GM12878 (cell line): ENCODE results near the gene NUP54. TPM values are rescaled to one million over a fixed set of nuclear protein-coding genes. Genes with fewer than 3 reads are reported as not detected.

ENCODE experiments used
- ATAC-seq: fragments of 200-7000 bp; cut with Tn5 transposase; 3 replicates; pipeline ENCODE4 v1.9.1; 2020; ENCODE audit warnings: mild to moderate bottlenecking, moderate library complexity
- BruUV-seq: library from RNA; stranded (reverse); fragments of 400-500 nt; replicated peaks from 2 replicates; lab custom pipeline; 2021; lab: Mats Ljungman, UMichigan
- CTCF ChIA-PET: fragments of 300-600 bp; sonication (Branson Sonifier 250); formaldehyde crosslinking; extraction: SDS; loops from one replicate; lab custom pipeline; 2021; ENCODE audit warnings: inconsistent platforms; lab: Yijun Ruan, JAX
- POLR2A ChIA-PET: fragments of 350-600 bp; formaldehyde crosslinking; extraction: SDS; loops from one replicate; lab custom pipeline; 2021; ENCODE audit warnings: inconsistent platforms; lab: Charles Lee
- RAD21 ChIA-PET: fragments of 300-600 bp; sonication (Branson Sonifier 250); formaldehyde crosslinking; loops from one replicate; lab custom pipeline; 2023; ENCODE audit warnings: antibody characterized with exemption; ENCODE audit not compliant: unreplicated experiment; lab: Charles Lee
- SMC1A ChIA-PET: fragments of 300-600 bp; sonication (Branson Sonifier 250); formaldehyde crosslinking; loops from one replicate; lab custom pipeline; 2023; ENCODE audit not compliant: unreplicated experiment, uncharacterized antibody; lab: Charles Lee
- DNase-seq: peaks from one replicate; pipeline ENCODE4 v3.0.0-alpha.2; 2011; ENCODE audit warnings: low read depth, low spot score
- FAIRE-seq: peaks from 3 replicates; lab custom pipeline; 2011; peaks lifted over from hg19 to GRCh38; lab: Jason Lieb, UNC
- H2AFZ ChIP-seq: 2 replicates; pipeline ENCODE4 v1.6.0; 2011; ENCODE audit warnings: low read depth, low read length, control low read depth; ENCODE audit not compliant: control insufficient read depth
- H3K27ac ChIP-seq: 2 replicates; pipeline ENCODE4 v1.5.1; 2011; ENCODE audit warnings: control low read depth; ENCODE audit not compliant: control insufficient read depth, insufficient read depth
- H3K27me3 ChIP-seq, 2 experiments: replicated peaks in 1 of 2; 2 replicates each; pipeline versions ENCODE4 v1.6.0 to v1.6.1; 2011; ENCODE audit warnings: low read length in 1 of 2; ENCODE audit not compliant: control insufficient read depth in 2 of 2, insufficient read depth in 2 of 2
- H3K36me3 ChIP-seq, 2 experiments: 2 replicates each; pipeline ENCODE4 v1.5.1; 2011; ENCODE audit warnings: low read length in 1 of 2; ENCODE audit not compliant: control insufficient read depth in 2 of 2, insufficient read depth in 2 of 2
- H3K4me1 ChIP-seq: 2 replicates; pipeline ENCODE4 v1.6.1; 2011; ENCODE audit warnings: mild to moderate bottlenecking, low read length, moderate library complexity, mixed read lengths; ENCODE audit not compliant: control insufficient read depth, insufficient read depth
- H3K4me2 ChIP-seq: 2 replicates; pipeline ENCODE4 v1.6.0; 2011; ENCODE audit warnings: control low read depth; ENCODE audit not compliant: control insufficient read depth, insufficient read depth
- H3K4me3 ChIP-seq: fragments of 200-600 bp; sonication (generic); 2 replicates; pipeline ENCODE4 v1.5.1; 2016
- H3K79me2 ChIP-seq: 2 replicates; pipeline ENCODE4 v1.6.0; 2011; ENCODE audit warnings: low read length; ENCODE audit not compliant: control insufficient read depth, insufficient read depth
- H3K9ac ChIP-seq: 2 replicates; pipeline ENCODE4 v1.8.0; 2011; ENCODE audit warnings: low read length, control low read depth, mixed read lengths; ENCODE audit not compliant: control insufficient read depth, insufficient read depth
- H3K9me3 ChIP-seq: replicated peaks from 3 replicates; pipeline ENCODE4 v1.5.1; 2011; ENCODE audit warnings: mild to moderate bottlenecking, low read length; ENCODE audit not compliant: control insufficient read depth, insufficient read depth
- H4K20me1 ChIP-seq: 2 replicates; pipeline ENCODE4 v1.6.0; 2011; ENCODE audit not compliant: control insufficient read depth, insufficient read depth
- NFYB ChIP-seq: IDR thresholded peaks from 2 replicates; pipeline ENCODE4 v1.6.1; 2011; ENCODE audit warnings: low read depth, mild to moderate bottlenecking, low read length, improper control_type of control experiment, moderate library complexity; ENCODE audit not compliant: insufficient read depth
- SREBF1 ChIP-seq: IDR thresholded peaks from 2 replicates; pipeline ENCODE4 v1.6.1; 2012; ENCODE audit warnings: mild to moderate bottlenecking, low read length
- ZBED1 ChIP-seq: IDR thresholded peaks from 2 replicates; pipeline ENCODE4 v1.6.1; 2016; ENCODE audit warnings: borderline replicate concordance
- ZNF384 ChIP-seq: IDR thresholded peaks from 2 replicates; pipeline ENCODE4 v1.6.1; 2012; ENCODE audit warnings: low read depth, mild to moderate bottlenecking, low read length, improper control_type of control experiment, borderline replicate concordance
- in situ Hi-C: fragments of 300-500 bp; cut with MboI; formaldehyde crosslinking; loops from 9 replicates; pipeline ENCODE4 v1.14.3; 2018; ENCODE audit warnings: mixed read lengths
- intact Hi-C: fragments of 100-400 bp; cut with micrococcal nuclease; formaldehyde crosslinking; loops from one replicate; pipeline ENCODE4 v1.14.2; 2022; ENCODE audit not compliant: unreplicated experiment
- polyA plus RNA-seq, 11 experiments: library from polyadenylated mRNA; depleted of rRNA in 4 of 11; unstranded in 6 of 11; stranded (reverse) in 5 of 11; fragments of >200 nt; fragmentation: Nextera tagmentation in 4 of 11; fragmentation: Illumina TruSeq in 1 of 11; extraction: Ambion mirVana in 4 of 11; extraction: Trizol in 1 of 11; gene quantifications; 1 replicate in 1 of 11; 2 replicates in 10 of 11; pipeline versions ENCODE4 v1.2.1 to v1.2.3, GENCODE V29; 2011 to 2016; ENCODE audit warnings: inconsistent platforms in 2 of 11, missing spikeins in 2 of 11, low read depth in 1 of 11
- total RNA-seq, 4 experiments: library from RNA; depleted of rRNA in 3 of 4; stranded (reverse); fragments of >200 nt in 3 of 4; fragmentation: Illumina TruSeq in 1 of 4; extraction: Trizol in 1 of 4; gene quantifications; 2 replicates each; pipeline versions ENCODE4 v1.2.1 to v1.2.3, GENCODE V29; 2013 to 2021
- TF ChIP-seq, protein P1 (sequence below): IDR thresholded peaks from 2 replicates; pipeline ENCODE4 v1.6.1; 2012; ENCODE audit warnings: mild to moderate bottlenecking, low read depth, low read length
- TF ChIP-seq, protein P2 (sequence below): fragments of 450-650 bp; formaldehyde crosslinking; IDR thresholded peaks from 2 replicates; pipeline ENCODE4 v1.4.0; 2022; ENCODE audit warnings: mild to moderate bottlenecking, moderate library complexity

The NUP54 gene
- total and polyA plus RNA-seq, 10 of the 15 experiments (the other 5 are each of a cell fraction or from before 2014, with no cell fraction given): 17.5 to 69.0 (median 42.3) TPM

DNA sequence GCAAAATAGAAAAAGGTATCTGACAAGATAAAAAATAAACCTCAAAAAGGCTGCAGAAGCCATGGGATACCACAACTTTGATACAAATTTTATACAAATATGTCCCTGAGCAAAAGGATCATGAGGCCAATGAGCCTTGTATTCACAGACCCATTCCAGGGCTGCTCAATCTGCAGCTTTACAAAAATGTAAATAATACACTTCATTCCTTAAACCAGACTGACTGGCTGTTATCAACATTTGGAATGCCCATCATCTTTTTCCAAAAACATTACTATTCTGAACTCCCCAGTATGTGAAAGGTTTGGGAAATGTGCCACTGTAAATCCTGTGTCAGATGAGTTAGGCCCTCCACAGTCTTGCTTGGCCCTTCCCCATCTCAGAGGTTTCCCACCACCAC lies 40.0 kb upstream of the NUP54 start:
- Histone ChIP-seq H3K4me2 (no peak overlapping the region), H2AFZ (no peak overlapping the region), H3K27me3 (no peaks in the 10 kb centered on the region), H3K9ac (no peak overlapping the region), H3K4me3 (no peak overlapping the region), H3K9me3 (peaks cover 6% of the 10 kb centered on the region; the same call in 2 of the 3 replicates), H3K36me3 (peaks cover 0 to 3% of the 10 kb centered on the region in 2 experiments; a peak in 2 of 4 replicates), H3K4me1 (no peaks in the 10 kb centered on the region), H3K79me2 (no peaks in the 10 kb centered on the region), H3K27ac (no peak overlapping the region), H4K20me1 (no peaks in the 10 kb centered on the region)
- TF ChIP-seq SREBF1 (no peak), ZNF384 (no peak), NFYB (no peak), ZBED1 (no peak)
- TF ChIP-seq, protein P1, sequence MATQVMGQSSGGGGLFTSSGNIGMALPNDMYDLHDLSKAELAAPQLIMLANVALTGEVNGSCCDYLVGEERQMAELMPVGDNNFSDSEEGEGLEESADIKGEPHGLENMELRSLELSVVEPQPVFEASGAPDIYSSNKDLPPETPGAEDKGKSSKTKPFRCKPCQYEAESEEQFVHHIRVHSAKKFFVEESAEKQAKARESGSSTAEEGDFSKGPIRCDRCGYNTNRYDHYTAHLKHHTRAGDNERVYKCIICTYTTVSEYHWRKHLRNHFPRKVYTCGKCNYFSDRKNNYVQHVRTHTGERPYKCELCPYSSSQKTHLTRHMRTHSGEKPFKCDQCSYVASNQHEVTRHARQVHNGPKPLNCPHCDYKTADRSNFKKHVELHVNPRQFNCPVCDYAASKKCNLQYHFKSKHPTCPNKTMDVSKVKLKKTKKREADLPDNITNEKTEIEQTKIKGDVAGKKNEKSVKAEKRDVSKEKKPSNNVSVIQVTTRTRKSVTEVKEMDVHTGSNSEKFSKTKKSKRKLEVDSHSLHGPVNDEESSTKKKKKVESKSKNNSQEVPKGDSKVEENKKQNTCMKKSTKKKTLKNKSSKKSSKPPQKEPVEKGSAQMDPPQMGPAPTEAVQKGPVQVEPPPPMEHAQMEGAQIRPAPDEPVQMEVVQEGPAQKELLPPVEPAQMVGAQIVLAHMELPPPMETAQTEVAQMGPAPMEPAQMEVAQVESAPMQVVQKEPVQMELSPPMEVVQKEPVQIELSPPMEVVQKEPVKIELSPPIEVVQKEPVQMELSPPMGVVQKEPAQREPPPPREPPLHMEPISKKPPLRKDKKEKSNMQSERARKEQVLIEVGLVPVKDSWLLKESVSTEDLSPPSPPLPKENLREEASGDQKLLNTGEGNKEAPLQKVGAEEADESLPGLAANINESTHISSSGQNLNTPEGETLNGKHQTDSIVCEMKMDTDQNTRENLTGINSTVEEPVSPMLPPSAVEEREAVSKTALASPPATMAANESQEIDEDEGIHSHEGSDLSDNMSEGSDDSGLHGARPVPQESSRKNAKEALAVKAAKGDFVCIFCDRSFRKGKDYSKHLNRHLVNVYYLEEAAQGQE: no peak
- TF ChIP-seq, protein P2, sequence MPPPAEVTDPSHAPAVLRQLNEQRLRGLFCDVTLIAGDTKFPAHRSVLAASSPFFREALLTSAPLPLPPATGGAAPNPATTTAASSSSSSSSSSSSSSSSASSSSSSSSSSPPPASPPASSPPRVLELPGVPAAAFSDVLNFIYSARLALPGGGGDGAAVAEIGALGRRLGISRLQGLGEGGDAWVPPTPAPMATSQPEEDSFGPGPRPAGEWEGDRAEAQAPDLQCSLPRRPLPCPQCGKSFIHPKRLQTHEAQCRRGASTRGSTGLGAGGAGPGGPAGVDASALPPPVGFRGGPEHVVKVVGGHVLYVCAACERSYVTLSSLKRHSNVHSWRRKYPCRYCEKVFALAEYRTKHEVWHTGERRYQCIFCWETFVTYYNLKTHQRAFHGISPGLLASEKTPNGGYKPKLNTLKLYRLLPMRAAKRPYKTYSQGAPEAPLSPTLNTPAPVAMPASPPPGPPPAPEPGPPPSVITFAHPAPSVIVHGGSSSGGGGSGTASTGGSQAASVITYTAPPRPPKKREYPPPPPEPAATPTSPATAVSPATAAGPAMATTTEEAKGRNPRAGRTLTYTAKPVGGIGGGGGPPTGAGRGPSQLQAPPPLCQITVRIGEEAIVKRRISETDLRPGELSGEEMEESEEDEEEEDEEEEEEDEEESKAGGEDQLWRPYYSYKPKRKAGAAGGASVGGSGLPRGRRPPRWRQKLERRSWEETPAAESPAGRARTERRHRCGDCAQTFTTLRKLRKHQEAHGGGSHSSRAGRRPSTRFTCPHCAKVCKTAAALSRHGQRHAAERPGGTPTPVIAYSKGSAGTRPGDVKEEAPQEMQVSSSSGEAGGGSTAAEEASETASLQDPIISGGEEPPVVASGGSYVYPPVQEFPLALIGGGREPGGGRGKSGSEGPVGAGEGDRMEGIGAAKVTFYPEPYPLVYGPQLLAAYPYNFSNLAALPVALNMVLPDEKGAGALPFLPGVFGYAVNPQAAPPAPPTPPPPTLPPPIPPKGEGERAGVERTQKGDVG: no peak
- CTCF ChIA-PET: interaction anchor here (0.7 to 4.3 kb wide), 2 partner anchors 9 to 190 kb away, joined by 3 to 25 read pairs; no protein-coding TSS in a partner anchor
- in situ Hi-C loops: no loop called here
- ATAC-seq (no peak), FAIRE-seq (no peak), DNase-seq (no peak)
- intact Hi-C loops: loop anchor here (10.0 kb wide), 1 partner anchor 557 kb away; no protein-coding TSS in a partner anchor
- POLR2A ChIA-PET: no interaction called here
- no TSS peak for BruUV-seq
- RAD21 ChIA-PET: interaction anchor here (1.5 kb wide), 1 partner anchor 191 kb away, joined by 3 read pairs; no protein-coding TSS in a partner anchor
- SMC1A ChIA-PET: no interaction called here
